Stimulated activated CD8-positive, alpha-beta memory T cell treated with anti-CD3 and anti-CD28 coated beads, Interleukin-7, amount 100 ng/mL, for 48 hours (primary cell): ENCODE measurements around the gene TRAPPC3L.

Experiments
- DNase-seq, 2 donors: peaks; one replicate each; pipeline ENCODE4 v3.0.0-alpha.2; 2020; ENCODE audit warnings: low read depth in 1 of 2; ENCODE audit errors: extremely low read depth in 1 of 2

The TRAPPC3L gene

GRCh38 chr6:116471531-116471930 lies 74.0 kb downstream of the TRAPPC3L start:
- DNase-seq: no peak

GRCh38 chr6:116468293-116468692 lies 77.2 kb downstream of the TRAPPC3L start:
- DNase-seq: no peak

- no peak for DNase-seq
These were observed 78.0 kb downstream of the TRAPPC3L start for GRCh38 chr6:116467514-116467913.

DNA sequence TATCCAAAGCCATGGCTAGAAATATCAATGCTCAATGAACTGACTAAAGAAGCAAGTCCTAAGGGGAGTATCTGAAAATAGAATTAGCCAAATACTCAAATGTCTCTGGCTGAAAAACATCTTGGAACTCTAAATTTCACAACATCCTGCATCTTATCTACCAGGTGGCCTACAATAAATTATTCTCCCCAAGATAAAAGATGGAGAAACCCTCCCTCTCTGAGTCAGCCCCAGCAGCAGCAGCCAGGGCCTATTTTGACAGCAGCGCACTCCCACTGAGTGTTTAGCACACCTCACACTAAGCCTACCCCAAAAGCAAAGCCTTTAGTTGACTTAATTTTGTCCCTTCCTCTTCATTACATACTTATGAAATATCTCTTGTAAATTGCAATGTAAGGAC lies 78.4 kb downstream of the TRAPPC3L start:
- no peak for DNase-seq

DNA sequence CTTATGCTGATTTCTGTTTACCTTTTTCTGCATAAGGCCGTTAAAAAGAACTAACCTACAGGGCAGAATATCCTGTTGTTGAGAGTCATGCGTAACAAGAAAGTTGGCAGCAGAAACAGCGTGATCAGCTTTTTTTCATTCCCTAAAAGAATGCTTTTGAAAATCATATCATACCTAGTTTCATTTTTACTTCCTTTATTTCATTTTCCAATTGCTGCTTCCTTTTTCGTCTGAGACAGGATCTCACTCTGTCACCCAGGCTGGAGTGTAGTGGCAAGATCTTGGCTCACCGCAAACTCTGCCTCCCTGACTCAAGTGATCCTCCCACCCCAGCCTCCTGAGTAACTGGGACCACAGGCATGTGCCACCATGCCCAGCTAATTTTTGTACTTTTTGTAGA lies 80.2 kb downstream of the TRAPPC3L start:
- no peak for DNase-seq

GRCh38 chr6:116463301-116463700 lies 82.2 kb downstream of the TRAPPC3L start:
- DNase-seq: no peak

DNA sequence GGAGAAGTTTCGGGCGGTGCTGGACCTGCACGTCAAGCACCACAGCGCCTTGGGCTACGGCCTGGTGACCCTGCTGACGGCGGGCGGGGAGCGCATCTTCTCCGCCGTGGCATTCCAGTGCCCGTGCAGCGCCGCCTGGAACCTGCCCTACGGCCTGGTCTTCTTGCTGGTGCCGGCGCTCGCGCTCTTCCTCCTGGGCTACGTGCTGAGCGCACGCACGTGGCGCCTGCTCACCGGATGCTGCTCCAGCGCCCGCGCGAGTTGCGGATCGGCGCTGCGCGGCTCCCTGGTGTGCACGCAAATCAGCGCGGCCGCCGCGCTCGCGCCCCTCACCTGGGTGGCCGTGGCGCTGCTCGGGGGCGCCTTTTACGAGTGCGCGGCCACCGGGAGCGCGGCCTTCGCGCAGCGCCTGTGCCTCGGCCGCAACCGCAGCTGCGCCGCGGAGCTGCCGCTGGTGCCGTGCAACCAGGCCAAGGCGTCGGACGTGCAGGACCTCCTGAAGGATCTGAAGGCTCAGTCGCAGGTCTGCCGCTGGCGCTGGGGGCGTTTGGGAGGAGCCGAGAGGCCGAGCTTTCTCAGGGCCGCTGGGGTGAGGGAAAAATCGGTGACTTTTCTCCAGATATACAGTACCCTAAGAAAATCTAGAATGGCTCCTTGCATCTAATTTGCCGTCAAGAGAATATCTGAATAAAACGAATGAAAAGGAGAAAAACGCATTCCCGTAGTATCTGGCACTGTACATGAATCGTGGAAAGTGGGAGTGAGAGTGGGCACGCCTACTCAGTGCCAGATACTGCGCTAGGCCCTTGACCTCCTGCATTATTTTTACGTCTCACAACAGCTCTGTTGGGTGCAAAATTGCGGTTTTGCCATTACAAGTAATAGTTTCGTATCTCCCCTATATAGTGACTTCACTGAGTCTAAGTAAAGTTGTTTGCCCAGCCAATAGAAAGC lies 83.3 kb downstream of the TRAPPC3L start:
- DNase-seq: peak in 1 of 2 donors; percentile 36

GRCh38 chr6:116461331-116461931 lies 84.1 kb downstream of the TRAPPC3L start, which contains the start of gene CALHM6:
CALHM6 (plus strand) TSS chr6:116461375; CDS start chr6:116461930, 555 bp downstream.
- DNase-seq: no peak

DNA sequence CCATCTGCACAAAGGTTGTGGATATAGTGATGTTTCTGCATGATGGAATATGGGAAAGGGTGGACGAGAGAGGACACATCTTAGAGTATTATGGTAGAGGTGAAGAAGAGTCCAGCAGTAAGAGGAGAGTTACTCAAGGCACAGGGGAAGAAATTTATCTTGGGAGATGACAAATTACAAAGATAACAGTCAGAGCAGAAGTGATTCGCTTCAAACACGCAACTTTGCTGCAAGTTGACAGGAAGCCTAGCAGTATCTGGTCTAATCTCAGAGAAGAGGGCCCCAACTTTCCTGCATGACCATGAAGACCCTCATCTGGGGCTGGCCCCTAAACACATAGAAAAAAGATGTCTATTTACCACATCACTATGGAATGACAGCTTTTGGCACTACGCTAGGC lies 85.6 kb downstream of the TRAPPC3L start:
- DNase-seq: no peak

DNA sequence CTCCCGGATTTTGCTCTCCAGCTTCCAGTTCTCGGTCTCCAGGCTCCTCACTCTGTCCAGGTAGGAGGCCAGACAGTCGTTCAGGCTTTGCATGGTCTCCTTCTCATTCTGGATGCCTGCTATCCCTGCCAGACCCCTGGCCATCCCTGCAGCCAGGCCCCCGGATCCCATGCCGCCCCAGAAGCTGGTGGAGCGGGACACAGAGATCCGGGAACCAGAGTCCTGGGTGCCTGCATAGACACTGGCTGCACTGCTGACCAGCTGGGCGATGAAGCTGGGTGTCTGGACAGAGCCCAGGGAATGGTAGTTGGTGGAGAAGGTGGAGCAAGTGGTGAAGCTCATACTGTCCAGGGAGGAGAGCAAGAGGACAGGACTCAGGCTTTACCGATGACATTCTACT lies 87.2 kb downstream of the TRAPPC3L start:
- DNase-seq: no peak

GRCh38 chr6:116456927-116457326 lies 88.6 kb downstream of the TRAPPC3L start:
- DNase-seq: no peak

DNA sequence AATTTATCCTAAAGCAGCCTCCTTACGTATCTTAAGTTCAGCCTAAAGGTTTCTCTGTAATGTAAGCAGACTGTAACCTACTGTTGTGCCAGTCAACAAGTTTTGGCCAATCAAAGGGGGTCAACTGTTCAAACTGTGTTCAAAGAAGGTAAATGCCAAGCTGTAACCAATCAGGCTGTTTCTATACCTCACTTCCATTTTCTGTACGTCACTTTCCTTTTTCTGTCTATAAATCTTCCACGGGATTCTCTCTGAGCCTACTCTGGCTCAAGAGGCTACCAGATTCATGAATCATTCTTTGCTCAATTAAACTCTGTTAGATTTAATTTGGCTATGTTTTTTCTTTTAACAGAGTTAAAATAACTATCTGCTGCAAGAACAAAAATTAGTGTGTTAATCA lies 89.4 kb downstream of the TRAPPC3L start:
- no peak for DNase-seq

DNA sequence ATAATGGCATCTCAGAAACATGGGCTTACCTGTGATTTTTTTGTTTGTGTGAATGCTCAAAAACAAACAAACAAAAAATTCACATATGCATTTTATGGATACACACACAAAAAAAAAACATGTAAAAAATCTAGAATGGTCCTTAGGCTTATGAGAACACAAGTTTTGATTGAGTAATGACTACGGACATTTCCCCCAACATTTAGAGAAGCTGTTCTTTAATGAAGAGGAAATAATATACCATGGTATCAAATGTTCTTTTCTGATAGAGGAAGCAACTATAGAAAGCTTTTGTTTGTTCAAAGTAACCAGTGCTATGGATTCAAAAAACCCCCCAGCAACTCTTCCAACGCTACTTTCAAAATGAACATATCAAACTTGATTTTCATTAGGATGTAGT lies 93.0 kb downstream of the TRAPPC3L start:
- no peak for DNase-seq

DNA sequence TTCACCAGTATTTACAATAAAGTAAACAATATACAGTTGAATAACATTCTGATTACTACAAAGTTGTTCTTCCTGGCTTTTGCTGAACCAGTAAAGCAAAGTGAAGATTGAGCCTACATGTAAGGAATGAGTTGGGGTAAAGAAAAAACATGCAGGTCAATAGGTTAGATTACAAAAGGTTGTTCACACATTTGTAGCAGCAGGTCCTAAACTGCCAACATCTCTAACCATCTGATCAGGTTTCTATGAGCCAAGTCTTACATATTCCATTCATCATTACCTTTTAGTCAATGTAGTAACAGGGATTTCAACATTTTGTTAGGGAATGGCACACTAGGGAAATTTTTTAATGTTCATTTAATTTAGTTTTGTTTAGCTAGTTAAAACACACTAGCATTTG lies 93.6 kb downstream of the TRAPPC3L start:
- no peak for DNase-seq

DNA sequence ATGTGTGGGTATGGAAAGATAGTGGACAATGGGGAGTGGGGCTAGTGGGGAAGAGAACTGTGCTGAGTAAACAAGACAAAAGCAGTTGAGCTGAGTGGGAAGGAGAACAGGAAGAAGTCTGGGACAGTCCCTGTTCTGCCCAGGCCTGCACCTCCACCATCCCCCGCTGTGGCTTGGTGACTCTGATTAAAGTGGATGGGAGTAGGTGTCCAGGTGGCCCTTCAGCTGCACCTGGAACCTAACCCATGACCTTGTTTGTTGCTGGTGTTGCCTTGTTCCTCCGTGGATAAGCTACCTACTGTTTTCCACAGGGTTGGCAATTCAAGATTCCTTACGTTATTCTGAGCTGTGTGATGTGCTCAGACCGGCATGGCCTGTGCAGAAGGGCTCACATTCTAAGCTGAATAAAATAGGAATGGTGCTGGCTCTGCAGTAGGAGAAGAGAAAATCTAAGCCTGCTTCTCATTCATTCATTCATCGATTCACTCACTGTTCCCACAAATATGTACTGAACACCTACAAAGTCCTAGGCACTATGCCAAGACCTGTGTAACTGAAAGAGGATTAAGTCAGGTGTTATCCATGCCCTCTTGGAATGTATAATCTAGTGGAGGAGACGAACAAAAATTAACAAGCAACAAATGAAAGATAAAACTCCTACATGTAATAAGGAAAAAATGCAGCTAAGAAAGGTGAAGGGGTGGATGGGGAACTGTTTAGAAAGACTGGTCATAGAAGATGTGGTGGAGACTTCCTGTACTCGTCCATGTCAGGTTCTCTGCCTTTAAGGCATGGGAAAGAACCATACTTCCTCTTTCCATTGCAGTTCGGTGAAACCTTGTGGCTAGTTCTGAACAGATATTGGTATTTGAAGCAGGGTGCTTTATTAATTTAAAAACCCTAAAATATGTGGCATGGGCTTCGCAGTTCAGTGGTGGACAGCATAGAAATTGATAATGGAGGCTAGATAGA lies 94.4 kb downstream of the TRAPPC3L start:
- DNase-seq: no peak

DNA sequence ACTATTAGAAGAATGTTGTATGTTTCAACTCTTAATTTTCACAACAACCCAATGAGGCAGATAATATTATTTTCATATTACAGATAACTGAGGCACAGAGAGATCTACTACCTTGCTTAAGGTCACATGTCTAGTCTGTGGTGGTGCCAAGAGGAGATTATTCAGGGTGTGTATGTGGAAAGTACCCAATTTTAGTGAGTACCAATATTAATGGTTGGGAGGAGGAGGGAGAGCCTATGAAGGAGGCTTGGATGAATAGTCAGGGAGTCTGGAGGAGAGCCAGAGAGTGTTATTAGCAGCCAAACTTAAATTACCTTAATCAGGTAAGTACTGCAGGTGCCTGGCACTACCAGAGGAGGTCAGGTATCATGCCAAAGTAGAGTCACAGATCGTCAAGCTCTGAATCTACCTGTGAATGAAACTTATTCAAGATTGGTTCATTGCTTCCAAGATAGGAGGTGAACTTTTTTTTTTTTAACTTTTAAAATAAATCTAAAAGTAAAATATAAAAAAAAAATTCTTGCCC lies 95.2 kb downstream of the TRAPPC3L start:
- DNase-seq: no peak

GRCh38 chr6:116449565-116449964 lies 95.9 kb downstream of the TRAPPC3L start:
- DNase-seq: no peak

DNA sequence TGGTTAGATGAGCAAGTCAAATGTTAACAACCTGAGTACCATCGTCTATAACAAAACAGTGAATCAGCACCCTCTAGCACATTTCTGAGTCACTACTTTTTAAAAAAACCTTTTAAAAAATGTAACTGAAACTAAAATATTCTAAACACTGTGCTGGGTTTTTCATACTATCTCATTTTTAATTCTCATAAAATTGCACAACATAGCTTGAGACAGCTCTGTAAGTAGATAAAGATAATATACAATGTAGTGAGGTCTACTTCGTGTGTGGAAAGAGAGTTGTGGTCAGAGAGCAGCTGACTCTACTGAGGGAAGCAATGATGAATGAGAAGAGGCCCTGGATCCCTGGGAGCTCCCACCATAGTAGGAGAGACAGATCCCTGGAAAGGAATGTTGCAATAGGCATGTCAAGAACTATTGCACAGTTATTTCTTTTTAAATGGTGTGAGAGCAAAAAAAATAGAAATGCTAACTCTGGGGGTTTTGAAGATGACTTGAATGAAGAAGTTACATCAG lies 97.9 kb downstream of the TRAPPC3L start:
- DNase-seq: no peak

GRCh38 chr6:116447052-116447451 lies 98.4 kb downstream of the TRAPPC3L start:
- no peak for DNase-seq

GRCh38 chr6:116446399-116446798 lies 99.1 kb downstream of the TRAPPC3L start:
- DNase-seq: no peak

- no peak for DNase-seq
These were observed 100.4 kb downstream of the TRAPPC3L start for GRCh38 chr6:116445102-116445501.
